Gastrocnemius medialis (tissue), 4 donors: ENCODE data around the gene OR6B3.

Experiments used
- POLR2A ChIP-seq, 2 donors: fragments of 450-650 bp; IDR thresholded peaks; one replicate each; pipeline ENCODE4 v1.6.1; 2017; ENCODE audit warnings: antibody characterized with exemption in 2 of 2, mild to moderate bottlenecking in 2 of 2, moderate library complexity in 2 of 2
- TF ChIP-seq, protein P1 (sequence below), 5 experiments: fragments of 450-650 bp in 3 of 5; fragments of 200-600 bp in 2 of 5; sonication (generic) in 2 of 5; IDR thresholded peaks in 4 of 5; conservative IDR thresholded peaks in 1 of 5; 1 replicate in 4 of 5; 2 replicates in 1 of 5; pipeline ENCODE4 v1.5.1; 2016 to 2019; ENCODE audit warnings: antibody characterized with exemption in 5 of 5, mild to moderate bottlenecking in 3 of 5, moderate library complexity in 3 of 5

DNA sequence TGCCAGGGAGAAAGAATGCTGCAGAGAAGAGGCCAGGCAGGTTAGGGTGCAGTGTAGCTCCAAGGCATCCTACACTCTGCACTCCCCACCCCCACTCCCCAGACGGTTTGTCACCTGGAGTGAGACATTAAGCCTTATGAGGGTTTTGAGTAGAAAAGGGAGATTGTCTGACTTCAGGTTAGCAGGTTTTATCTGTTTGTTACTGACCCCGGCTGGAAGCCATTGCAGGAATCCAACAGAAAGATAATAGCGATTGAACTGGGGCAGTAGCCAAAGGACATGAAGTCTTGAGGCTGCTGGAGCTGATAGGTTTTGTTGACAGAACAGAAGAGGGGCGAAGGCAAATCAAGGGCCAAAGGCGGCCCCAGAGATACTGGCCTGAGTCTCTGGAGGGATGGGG is 36.0 kb upstream of the OR6B3 start:
- TF ChIP-seq, protein P1, sequence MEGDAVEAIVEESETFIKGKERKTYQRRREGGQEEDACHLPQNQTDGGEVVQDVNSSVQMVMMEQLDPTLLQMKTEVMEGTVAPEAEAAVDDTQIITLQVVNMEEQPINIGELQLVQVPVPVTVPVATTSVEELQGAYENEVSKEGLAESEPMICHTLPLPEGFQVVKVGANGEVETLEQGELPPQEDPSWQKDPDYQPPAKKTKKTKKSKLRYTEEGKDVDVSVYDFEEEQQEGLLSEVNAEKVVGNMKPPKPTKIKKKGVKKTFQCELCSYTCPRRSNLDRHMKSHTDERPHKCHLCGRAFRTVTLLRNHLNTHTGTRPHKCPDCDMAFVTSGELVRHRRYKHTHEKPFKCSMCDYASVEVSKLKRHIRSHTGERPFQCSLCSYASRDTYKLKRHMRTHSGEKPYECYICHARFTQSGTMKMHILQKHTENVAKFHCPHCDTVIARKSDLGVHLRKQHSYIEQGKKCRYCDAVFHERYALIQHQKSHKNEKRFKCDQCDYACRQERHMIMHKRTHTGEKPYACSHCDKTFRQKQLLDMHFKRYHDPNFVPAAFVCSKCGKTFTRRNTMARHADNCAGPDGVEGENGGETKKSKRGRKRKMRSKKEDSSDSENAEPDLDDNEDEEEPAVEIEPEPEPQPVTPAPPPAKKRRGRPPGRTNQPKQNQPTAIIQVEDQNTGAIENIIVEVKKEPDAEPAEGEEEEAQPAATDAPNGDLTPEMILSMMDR (IDR thresholded peaks at IDR 0.05 in 4 of 5, conservative IDR thresholded peaks at IDR 0.05 in 1 of 5) = no peak
- no peak for TF ChIP-seq POLR2A (IDR thresholded peaks at IDR 0.05)
